Measurements from ENCODE around the gene CYBC1.

The CYBC1 gene

DNA sequence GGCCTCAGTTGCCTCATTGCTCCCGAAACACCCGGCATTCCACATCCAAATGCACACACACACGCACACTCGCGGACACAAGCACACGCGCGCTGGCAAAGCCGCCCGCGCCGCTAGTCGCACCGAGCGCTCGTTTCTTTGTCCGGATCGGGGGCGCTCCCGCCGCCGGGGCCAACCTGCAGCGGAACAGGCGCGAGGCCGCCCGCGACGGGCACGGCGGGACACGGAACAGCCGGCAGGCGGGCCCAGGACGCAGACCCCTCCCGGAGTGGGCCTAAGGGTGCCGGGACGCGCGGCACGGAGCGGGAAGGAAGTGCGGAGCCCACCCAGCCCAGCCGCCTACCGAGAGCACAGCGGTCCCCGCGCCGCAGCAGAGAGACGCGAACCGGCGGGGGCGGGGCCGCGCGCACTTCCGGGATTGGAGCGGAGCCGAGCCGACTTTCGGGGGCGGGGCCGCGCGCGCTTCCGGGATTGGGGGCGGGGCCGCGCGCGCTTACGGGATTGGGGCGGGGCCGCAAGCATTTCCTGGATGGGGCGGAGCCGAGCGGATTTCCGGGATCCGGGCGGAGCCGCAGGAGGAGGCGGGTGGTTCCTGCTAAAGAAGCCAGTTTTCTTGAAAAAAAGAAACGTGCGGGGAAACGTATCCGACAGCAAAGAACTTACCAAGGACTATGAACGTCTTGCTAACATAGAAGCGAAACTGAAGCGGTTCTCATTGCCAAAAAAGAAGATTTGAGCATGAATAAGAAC, at the start of gene CYBC1:
Gene CYBC1, minus strand, starts transcription at position 396 of the 750 bp plus-strand sequence. CDS start 1,498 bp downstream, outside the sequence.
- peak within 1 kb of the TSS; percentile 91 for H3K4me3 Mint-ChIP-seq
- H3K27ac Mint-ChIP-seq: peak within 1 kb of the TSS; percentile 96
- peaks cover 41% of the 10 kb centered on the region for H3K4me1 Mint-ChIP-seq
- peak; percentile 79 for ATAC-seq
- H3K9me3 Mint-ChIP-seq: no peaks in the 10 kb centered on the region
- H3K27me3 Mint-ChIP-seq: no peaks in the 10 kb centered on the region
- peaks cover 22% of the 10 kb centered on the region for H3K36me3 Mint-ChIP-seq

GRCh38 chr17:82497483-82498405, 47.2 kb upstream of the CYBC1 start:
- Mint-ChIP-seq H3K9me3 (no peaks in the 10 kb centered on the region), H3K4me3 (peak overlapping the region; percentile 86), H3K27me3 (no peaks in the 10 kb centered on the region), H3K27ac (peak overlapping the region; percentile 85), H3K36me3 (no peaks in the 10 kb centered on the region), H3K4me1 (peaks cover 47% of the 10 kb centered on the region)
- ATAC-seq: peak; percentile 55

DNA sequence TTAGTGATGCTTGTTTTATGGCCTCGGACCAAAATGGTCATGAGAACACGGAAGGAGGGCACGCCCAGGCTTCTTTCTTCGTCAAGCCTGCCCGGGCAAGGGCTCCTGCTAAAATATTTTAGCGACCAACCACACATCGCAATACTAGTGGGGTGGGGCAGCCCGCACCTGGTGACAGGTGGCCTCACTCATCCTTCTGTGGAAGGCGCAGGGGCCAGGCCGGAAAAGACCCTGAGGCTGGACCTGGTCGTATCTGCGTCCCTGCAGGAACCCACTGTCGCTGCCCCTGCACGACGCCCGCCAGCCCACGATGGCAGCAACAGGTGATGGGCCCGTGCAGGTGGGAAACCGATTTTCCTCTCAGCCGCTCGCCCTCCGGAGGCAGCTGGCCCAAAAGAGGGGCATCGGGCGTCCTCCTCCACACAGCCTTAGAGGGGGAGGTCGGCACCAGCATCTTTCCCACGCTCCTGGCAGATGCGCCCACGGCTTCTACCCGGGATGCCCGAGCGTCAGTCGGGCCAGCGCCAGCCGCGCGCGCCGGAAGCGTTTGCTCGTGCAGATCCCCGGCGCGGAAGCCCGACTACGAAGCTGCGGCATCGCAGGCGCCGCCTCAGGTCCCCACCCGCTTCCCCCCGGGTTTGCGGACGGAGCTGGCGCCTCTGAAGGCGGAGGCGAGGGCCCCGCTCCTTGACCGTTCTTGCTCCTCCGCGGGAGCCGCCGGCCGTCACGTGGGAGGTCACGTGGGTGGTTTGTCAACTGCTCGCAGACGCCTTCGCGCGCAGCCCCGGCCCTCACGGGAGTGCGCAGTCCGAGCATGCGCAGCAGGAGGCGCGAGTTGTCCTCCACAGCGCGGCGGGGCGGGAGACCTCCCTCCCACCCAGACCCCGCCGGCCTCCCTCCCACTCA, 46.2 kb upstream of the CYBC1 start:
- peaks cover 47% of the 10 kb centered on the region for H3K4me1 Mint-ChIP-seq
- H3K36me3 Mint-ChIP-seq: no peaks in the 10 kb centered on the region
- H3K27me3 Mint-ChIP-seq: no peaks in the 10 kb centered on the region
- H3K27ac Mint-ChIP-seq: peak overlapping the region; percentile 85
- peak overlapping the region; percentile 75 for H3K4me3 Mint-ChIP-seq
- ATAC-seq: peak; percentile 84
- no peaks in the 10 kb centered on the region for H3K9me3 Mint-ChIP-seq

- no peak for ATAC-seq
Observed at GRCh38 chr17:82495844-82496528, 45.4 kb upstream of the CYBC1 start.

DNA sequence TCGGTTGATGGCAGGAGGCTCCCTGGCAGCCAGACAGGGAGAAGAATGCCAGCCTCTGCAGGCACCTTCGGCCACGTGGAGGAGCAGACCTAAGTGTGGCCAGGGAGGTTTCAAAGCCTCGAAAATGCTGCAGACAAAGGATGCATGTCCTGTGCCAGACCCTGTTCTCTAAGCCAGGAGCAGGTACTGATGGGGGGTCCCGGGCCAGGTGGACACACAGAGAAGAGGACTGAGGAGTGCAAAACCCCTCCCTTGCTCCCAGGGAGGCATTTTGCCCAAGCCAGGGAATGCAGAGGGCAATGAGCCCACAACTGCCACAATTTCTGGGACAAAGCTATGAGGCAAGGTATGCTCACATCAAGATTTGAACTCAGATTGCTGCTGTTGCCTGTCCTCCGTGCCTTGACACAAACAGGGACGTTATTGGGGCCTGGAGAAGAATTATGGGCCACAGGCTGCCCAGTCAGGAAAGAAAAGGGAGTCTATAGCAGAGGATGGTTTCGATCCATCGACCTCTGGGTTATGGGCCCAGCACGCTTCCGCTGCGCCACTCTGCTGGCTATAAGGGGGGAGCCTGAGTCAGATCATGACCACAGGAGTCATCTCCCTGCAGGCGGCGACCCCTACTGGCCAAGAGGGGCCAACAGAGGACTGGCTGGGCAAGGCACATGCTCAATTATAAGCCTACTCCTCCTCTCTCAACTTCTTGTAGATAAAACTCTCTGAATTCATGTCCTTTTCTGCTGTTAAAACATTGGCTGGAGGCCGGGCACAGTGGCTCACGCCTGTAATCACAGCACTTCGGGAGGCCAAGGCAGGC, 43.9 kb upstream of the CYBC1 start:
- peaks cover 45% of the 10 kb centered on the region for H3K4me1 Mint-ChIP-seq
- ATAC-seq: peak; percentile 86
- H3K27me3 Mint-ChIP-seq: no peaks in the 10 kb centered on the region
- H3K4me3 Mint-ChIP-seq: peak overlapping the region; percentile 69
- H3K9me3 Mint-ChIP-seq: no peaks in the 10 kb centered on the region
- H3K36me3 Mint-ChIP-seq: no peaks in the 10 kb centered on the region
- H3K27ac Mint-ChIP-seq: peak overlapping the region; percentile 84

More at GRCh38 chr17:82495844-82496528, 45.4 kb upstream of the CYBC1 start:
- Mint-ChIP-seq H3K4me3 (peak overlapping the region; percentile 75), H3K4me1 (peaks cover 47% of the 10 kb centered on the region), H3K27ac (peak overlapping the region; percentile 85), H3K36me3 (no peaks in the 10 kb centered on the region), H3K9me3 (no peaks in the 10 kb centered on the region), H3K27me3 (no peaks in the 10 kb centered on the region)

DNA sequence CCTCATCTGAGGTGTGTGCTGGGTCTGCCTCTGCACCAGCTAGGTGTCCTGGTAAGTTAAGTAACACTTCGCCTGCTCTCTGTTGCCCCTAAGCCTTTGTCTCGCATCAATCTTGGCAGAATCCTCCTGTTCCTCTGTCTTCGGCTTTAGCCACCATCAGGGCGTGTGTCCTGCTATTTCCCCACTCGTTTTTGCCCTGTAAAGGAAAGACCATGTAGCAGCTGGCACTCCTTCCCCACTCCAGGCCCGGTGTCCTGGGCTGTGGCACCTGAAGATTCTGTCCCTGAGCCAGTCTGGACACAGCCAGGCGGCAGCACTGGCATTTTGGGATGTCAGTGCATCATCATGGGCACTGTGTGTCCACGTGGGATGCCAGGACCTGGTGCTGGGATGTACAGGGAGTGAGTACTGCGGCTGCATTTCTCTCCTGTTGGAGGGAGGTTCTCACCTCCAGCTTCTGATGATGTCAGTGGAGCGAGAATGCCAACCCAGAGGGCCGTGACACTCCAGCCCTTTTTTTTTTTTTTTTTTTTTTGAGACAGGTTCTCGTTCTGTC, 42.8 kb upstream of the CYBC1 start:
- H3K9me3 Mint-ChIP-seq: no peaks in the 10 kb centered on the region
- no peak for ATAC-seq
- H3K27ac Mint-ChIP-seq: peak overlapping the region; percentile 84
- peaks cover 11% of the 10 kb centered on the region for H3K36me3 Mint-ChIP-seq
- H3K4me3 Mint-ChIP-seq: no peak overlapping the region
- peaks cover 40% of the 10 kb centered on the region for H3K4me1 Mint-ChIP-seq
- H3K27me3 Mint-ChIP-seq: no peaks in the 10 kb centered on the region

DNA sequence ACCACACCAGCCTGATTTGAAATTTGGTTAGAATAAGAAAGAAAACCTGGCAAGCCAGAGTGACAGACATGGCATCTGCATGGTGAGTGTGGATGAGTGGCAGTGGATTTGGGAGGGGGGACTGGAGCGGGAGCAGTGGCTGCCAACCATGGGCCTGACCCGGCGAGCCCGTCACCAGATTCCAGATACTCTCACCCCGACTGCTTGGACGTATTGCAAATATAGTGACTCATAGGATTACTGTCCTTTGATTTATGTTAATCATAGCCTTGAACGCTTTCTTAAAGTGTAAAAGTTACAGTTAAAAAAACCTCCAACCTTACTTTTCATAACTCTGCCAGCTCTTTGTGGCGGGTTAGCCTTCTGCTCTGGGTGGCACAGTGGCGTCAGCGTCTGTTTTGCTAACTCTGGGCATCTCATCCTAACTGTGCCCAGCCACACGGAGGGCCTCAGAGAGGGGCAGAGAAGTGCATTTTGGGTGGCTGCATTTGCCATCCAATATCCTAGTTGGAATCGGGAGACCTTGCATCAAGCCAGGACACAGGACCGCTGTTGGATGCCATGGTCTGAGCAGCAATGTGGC, 42.2 kb upstream of the CYBC1 start:
- Mint-ChIP-seq H3K36me3 (peaks cover 11% of the 10 kb centered on the region), H3K27me3 (no peaks in the 10 kb centered on the region), H3K4me1 (peaks cover 35% of the 10 kb centered on the region), H3K9me3 (no peaks in the 10 kb centered on the region), H3K27ac (peak overlapping the region; percentile 84), H3K4me3 (no peak overlapping the region)
- no peak for ATAC-seq

DNA sequence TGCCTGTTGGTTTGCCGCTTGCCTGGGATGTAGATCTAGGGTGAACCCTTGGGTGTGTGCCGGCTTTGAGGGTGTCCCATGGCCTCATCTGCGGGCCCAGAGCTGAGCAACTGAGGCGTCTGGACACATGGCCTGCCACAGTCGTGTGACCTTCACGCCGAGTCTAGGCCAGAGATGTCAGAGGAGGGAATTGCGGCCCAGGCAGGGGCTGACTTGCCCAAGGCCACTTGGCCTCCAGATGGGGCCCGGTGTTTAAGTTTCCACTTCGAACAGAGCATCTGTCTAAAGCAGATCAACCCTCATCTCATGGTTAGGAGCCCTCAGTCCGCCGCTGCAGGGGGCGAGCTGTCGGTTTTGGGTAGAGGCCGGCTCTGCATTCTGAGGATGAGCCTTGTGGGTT, 41.0 kb upstream of the CYBC1 start:
- peaks cover 16% of the 10 kb centered on the region for H3K36me3 Mint-ChIP-seq

DNA sequence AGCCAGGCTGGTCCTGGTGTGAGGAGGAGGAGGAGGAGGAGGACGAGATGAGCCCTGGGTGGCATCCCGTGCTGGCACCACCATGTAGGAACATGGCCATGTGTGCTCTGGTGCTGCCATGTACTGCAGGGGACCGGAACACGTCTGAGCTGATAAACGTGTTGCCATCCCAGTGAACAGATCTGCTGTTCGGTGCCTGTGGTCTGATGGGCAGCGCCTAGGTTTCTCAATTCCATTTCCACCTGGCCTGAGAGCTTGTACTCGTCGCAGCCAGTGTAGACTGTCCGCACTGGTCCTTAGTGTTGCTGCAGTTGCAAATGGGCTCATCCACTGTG, 40.6 kb upstream of the CYBC1 start:
- H3K9me3 Mint-ChIP-seq: no peaks in the 10 kb centered on the region
- no peak overlapping the region for H3K27ac Mint-ChIP-seq
- peaks cover 20% of the 10 kb centered on the region for H3K36me3 Mint-ChIP-seq
- H3K4me3 Mint-ChIP-seq: no peak overlapping the region
- ATAC-seq: no peak
- no peaks in the 10 kb centered on the region for H3K27me3 Mint-ChIP-seq
- peaks cover 29% of the 10 kb centered on the region for H3K4me1 Mint-ChIP-seq

More for the DNA sequence above, 41.0 kb upstream of the CYBC1 start:
- no peak overlapping the region for H3K4me3 Mint-ChIP-seq
- H3K27me3 Mint-ChIP-seq: no peaks in the 10 kb centered on the region
- H3K9me3 Mint-ChIP-seq: no peaks in the 10 kb centered on the region
- H3K27ac Mint-ChIP-seq: no peak overlapping the region
- ATAC-seq: no peak
- H3K4me1 Mint-ChIP-seq: peaks cover 28% of the 10 kb centered on the region

DNA sequence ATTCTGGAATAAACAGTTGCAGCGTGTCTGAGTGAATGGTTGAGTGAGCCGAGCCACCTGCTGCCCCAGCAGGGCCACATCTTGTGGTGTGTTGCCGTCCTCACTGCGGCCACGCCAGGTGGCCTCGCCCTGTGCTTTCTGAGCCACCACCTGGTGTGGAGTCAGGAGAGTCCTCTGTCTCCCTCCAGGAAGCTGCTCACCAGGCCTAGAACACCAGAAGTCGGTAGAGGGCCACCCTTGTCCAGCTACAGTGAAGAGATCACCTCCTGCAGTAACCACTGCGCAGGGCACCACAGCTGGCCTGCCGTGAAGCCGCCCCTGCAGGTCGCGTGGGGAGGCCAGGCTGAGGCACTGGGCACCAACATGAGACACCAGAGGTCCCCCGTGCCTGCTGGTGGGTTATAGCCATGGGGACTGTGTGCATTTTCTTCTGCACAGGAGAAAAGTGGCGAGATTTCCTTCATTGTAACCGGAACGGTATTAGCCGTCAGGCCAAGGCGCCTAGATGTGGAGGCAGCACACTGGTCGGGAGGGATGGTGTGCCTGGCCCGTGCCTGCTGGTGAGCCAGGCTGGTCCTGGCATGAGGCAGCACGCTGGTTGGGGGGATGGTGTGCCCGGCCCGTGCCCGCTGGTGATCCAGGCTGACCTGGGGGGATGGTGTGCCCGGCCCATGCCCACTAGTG, 40.1 kb upstream of the CYBC1 start:
- Mint-ChIP-seq H3K27ac (peak overlapping the region; percentile 35), H3K36me3 (peaks cover 25% of the 10 kb centered on the region), H3K9me3 (no peaks in the 10 kb centered on the region), H3K4me3 (no peak overlapping the region), H3K27me3 (no peaks in the 10 kb centered on the region), H3K4me1 (peaks cover 26% of the 10 kb centered on the region)
- ATAC-seq: no peak

GRCh38 chr17:82489851-82490511, 39.4 kb upstream of the CYBC1 start:
- H3K4me1 Mint-ChIP-seq: peaks cover 25% of the 10 kb centered on the region
- H3K27me3 Mint-ChIP-seq: no peaks in the 10 kb centered on the region
- H3K9me3 Mint-ChIP-seq: no peaks in the 10 kb centered on the region
- H3K4me3 Mint-ChIP-seq: no peak overlapping the region
- no peak for ATAC-seq
- peaks cover 31% of the 10 kb centered on the region for H3K36me3 Mint-ChIP-seq
- peak overlapping the region; percentile 35 for H3K27ac Mint-ChIP-seq

GRCh38 chr17:82489117-82489516, 38.6 kb upstream of the CYBC1 start:
- ATAC-seq: no peak
- H3K27ac Mint-ChIP-seq: no peak overlapping the region
- H3K27me3 Mint-ChIP-seq: no peaks in the 10 kb centered on the region
- no peak overlapping the region for H3K4me3 Mint-ChIP-seq
- peaks cover 36% of the 10 kb centered on the region for H3K36me3 Mint-ChIP-seq
- no peaks in the 10 kb centered on the region for H3K9me3 Mint-ChIP-seq
- H3K4me1 Mint-ChIP-seq: peaks cover 16% of the 10 kb centered on the region
